Measurements from ENCODE around the gene NR1H3. TPM values are rescaled to one million over a fixed set of nuclear protein-coding genes. Genes with fewer than 3 reads are reported as not detected.
A peak's percentile ranks its signal among the peaks of the same experiment; 100 is the strongest.
"Not testable (repeated sequence)": the region's sequence is repeated elsewhere in the genome, so short reads cannot be mapped to it uniquely, and the experiment has no call there.

The NR1H3 gene
- 18.5 TPM for total RNA-seq (ENCODE audit: insufficient read depth, low replicate concordance)

GRCh38 chr11:47257517-47258316, at the start of gene NR1H3:
NR1H3 (plus strand) TSS chr11:47257996; CDS start chr11:47259217, 1,221 bp downstream.
- peak; percentile 69 for DNase-seq (ENCODE audit: low spot score)

GRCh38 chr11:47208008-47208552, 49.7 kb upstream of the NR1H3 start:
- DNase-seq (ENCODE audit: low spot score): not testable (repeated sequence)

GRCh38 chr11:47208628-47209027, 49.2 kb upstream of the NR1H3 start:
- no peak for DNase-seq (ENCODE audit: low spot score)

GRCh38 chr11:47212938-47213337, 44.9 kb upstream of the NR1H3 start:
- DNase-seq (ENCODE audit: low spot score): no peak

- DNase-seq (ENCODE audit: low spot score): peak; percentile 96
Measured at GRCh38 chr11:47213950-47214565, 43.7 kb upstream of the NR1H3 start.

- DNase-seq (ENCODE audit: low spot score): no peak
Measured at GRCh38 chr11:47215366-47215910, 42.4 kb upstream of the NR1H3 start.

GRCh38 chr11:47216121-47216798, 41.5 kb upstream of the NR1H3 start:
- peak; percentile 86 for DNase-seq (ENCODE audit: low spot score)

- DNase-seq (ENCODE audit: low spot score): no peak
Measured at GRCh38 chr11:47220401-47220821, 37.4 kb upstream of the NR1H3 start.

GRCh38 chr11:47222696-47223095, 35.1 kb upstream of the NR1H3 start:
- DNase-seq (ENCODE audit: low spot score): no peak

GRCh38 chr11:47225552-47226400, 32.0 kb upstream of the NR1H3 start:
- no peak for DNase-seq (ENCODE audit: low spot score)

- no peak for DNase-seq (ENCODE audit: low spot score)
Measured at GRCh38 chr11:47229161-47229560, 28.6 kb upstream of the NR1H3 start.

GRCh38 chr11:47233051-47233450, 24.7 kb upstream of the NR1H3 start:
- DNase-seq (ENCODE audit: low spot score): no peak

- DNase-seq (ENCODE audit: low spot score): no peak
Measured at GRCh38 chr11:47233989-47234668, 23.7 kb upstream of the NR1H3 start.

- DNase-seq (ENCODE audit: low spot score): no peak
Measured at GRCh38 chr11:47234669-47235100, 23.1 kb upstream of the NR1H3 start.

GRCh38 chr11:47235163-47235562, 22.6 kb upstream of the NR1H3 start:
- DNase-seq (ENCODE audit: low spot score): no peak

GRCh38 chr11:47236482-47236881, 21.3 kb upstream of the NR1H3 start:
- DNase-seq (ENCODE audit: low spot score): no peak

- DNase-seq (ENCODE audit: low spot score): no peak
Measured at GRCh38 chr11:47239852-47240251, 17.9 kb upstream of the NR1H3 start.

GRCh38 chr11:47241841-47242301, 15.9 kb upstream of the NR1H3 start:
- DNase-seq (ENCODE audit: low spot score): no peak

GRCh38 chr11:47242596-47243192, 15.1 kb upstream of the NR1H3 start:
- no peak for DNase-seq (ENCODE audit: low spot score)

GRCh38 chr11:47243454-47243853, 14.3 kb upstream of the NR1H3 start:
- no peak for DNase-seq (ENCODE audit: low spot score)

Data from umbilical cord (tissue), 2 donors.